HG03520 (cell line): ENCODE results near the gene FAM177A1.

ENCODE experiments used
- ATAC-seq: cut with Tn5 transposase; IDR thresholded peaks from one replicate; pipeline ENCODE4 v1.9.1; 2021; ENCODE audit warnings: mild to moderate bottlenecking, moderate library complexity; ENCODE audit not compliant: unreplicated experiment

The FAM177A1 gene

GRCh38 chr14:35122696-35123387, 76.8 kb downstream of the FAM177A1 start:
- ATAC-seq, result no peak

- no peak for ATAC-seq
These were observed 77.3 kb downstream of the FAM177A1 start for GRCh38 chr14:35123388-35123703.

GRCh38 chr14:35124127-35124526, 78.1 kb downstream of the FAM177A1 start:
- no peak for ATAC-seq
